OCI-LY7 (cell line): Measurements from ENCODE around the gene MTUS2. TPM values are rescaled to one million over a fixed set of nuclear protein-coding genes. Genes with fewer than 3 reads are reported as not detected.

Experiments used
- BruUV-seq: library from RNA; stranded (reverse); fragments of 400-500 nt; replicated peaks from 2 replicates; lab custom pipeline; 2021; lab: Mats Ljungman, UMichigan
- CTCF ChIA-PET: fragments of 300-600 bp; sonication (Branson Sonifier 250); formaldehyde crosslinking; loops from one replicate; lab custom pipeline; 2022; ENCODE audit warnings: antibody characterized with exemption; ENCODE audit not compliant: unreplicated experiment; lab: Charles Lee
- POLR2A ChIA-PET: fragments of 300-600 bp; sonication (Branson Sonifier 250); formaldehyde crosslinking; loops from one replicate; lab custom pipeline; 2022; ENCODE audit warnings: antibody characterized with exemption; lab: Charles Lee
- DNase-seq: peaks from one replicate; pipeline ENCODE4 v3.0.0-alpha.2; 2015; ENCODE audit warnings: low spot score
- H2AFZ ChIP-seq: fragments of 200-600 bp; sonication (generic), shearing (Covaris generic); 2 replicates; pipeline ENCODE4 v1.6.1; 2014; ENCODE audit warnings: mild to moderate bottlenecking, antibody characterized with exemption, low read length, moderate library complexity
- H3K27ac ChIP-seq: fragments of 200-600 bp; sonication (generic); 2 replicates; pipeline ENCODE4 v1.5.1; 2014; ENCODE audit warnings: mixed run types, low read depth, mild to moderate bottlenecking, moderate library complexity, low read length, inconsistent platforms; ENCODE audit not compliant: poor library complexity, severe bottlenecking
- H3K36me3 ChIP-seq: fragments of 200-600 bp; sonication (generic); 2 replicates; pipeline ENCODE4 v1.6.1; 2014; ENCODE audit warnings: mild to moderate bottlenecking, antibody characterized with exemption, low read length, moderate library complexity, mixed read lengths; ENCODE audit not compliant: insufficient read depth
- H3K4me1 ChIP-seq: fragments of 200-600 bp; sonication (generic); 2 replicates; pipeline ENCODE4 v1.5.1; 2014; ENCODE audit warnings: mild to moderate bottlenecking, low read length; ENCODE audit not compliant: insufficient read depth, poor library complexity, severe bottlenecking
- H3K4me2 ChIP-seq: fragments of 200-600 bp; sonication (generic); 2 replicates; pipeline ENCODE4 v1.6.1; 2014; ENCODE audit warnings: mild to moderate bottlenecking, low read length
- H3K4me3 ChIP-seq: fragments of 200-600 bp; sonication (generic); 2 replicates; pipeline ENCODE4 v1.5.1; 2014; ENCODE audit warnings: mild to moderate bottlenecking, low read depth, low read length; ENCODE audit not compliant: poor library complexity, severe bottlenecking
- H3K79me2 ChIP-seq: fragments of 200-600 bp; sonication (generic); 2 replicates; pipeline ENCODE4 v1.6.1; 2016; ENCODE audit warnings: low read depth, mild to moderate bottlenecking, low read length, moderate library complexity, mixed read lengths; ENCODE audit not compliant: insufficient read depth
- H3K9me2 ChIP-seq: fragments of 200-600 bp; sonication (generic); 2 replicates; pipeline ENCODE4 v1.6.1; 2016; ENCODE audit warnings: mild to moderate bottlenecking, low read length, mixed read lengths; ENCODE audit not compliant: insufficient read depth
- H3K9me3 ChIP-seq: fragments of 200-600 bp; sonication (generic); 2 replicates; pipeline ENCODE4 v1.6.1; 2014; ENCODE audit warnings: mild to moderate bottlenecking, mixed run types, low read length, mixed read lengths
- H4K20me1 ChIP-seq: fragments of 200-600 bp; sonication (generic); 2 replicates; pipeline ENCODE4 v1.6.1; 2014; ENCODE audit warnings: mild to moderate bottlenecking, antibody characterized with exemption, low read length, moderate library complexity, mixed read lengths; ENCODE audit not compliant: insufficient read depth
- EZH2phosphoT487 ChIP-seq: fragments of 200-600 bp; sonication (generic); IDR thresholded peaks from 2 replicates; pipeline ENCODE4 v1.6.1; 2018; ENCODE audit warnings: low read depth, borderline replicate concordance, mild to moderate bottlenecking, mixed run types, antibody characterized with exemption, low read length, moderate library complexity, mixed read lengths
- intact Hi-C: fragments of 100-400 bp; cut with micrococcal nuclease; formaldehyde crosslinking; loops from one replicate; pipeline ENCODE4 v1.10.0; 2022; ENCODE audit not compliant: unreplicated experiment
- total RNA-seq, 2 experiments: library from RNA; depleted of rRNA in 1 of 2; stranded (reverse); fragments of >200 nt in 1 of 2; shearing (Covaris generic) in 1 of 2; gene quantifications; 2 replicates each; pipeline ENCODE4 v1.2.3, GENCODE V29; 2014 to 2022
- TF ChIP-seq, protein P1 (sequence below): fragments of 200-600 bp; sonication (generic); conservative IDR thresholded peaks from 2 replicates; pipeline ENCODE4 v1.5.1; 2014; ENCODE audit warnings: mild to moderate bottlenecking, antibody characterized with exemption, low read length, moderate library complexity, mixed read lengths

MTUS2 gene
- total RNA-seq, 2 experiments from 2014 or later = 0.16 to 9.8 TPM

DNA sequence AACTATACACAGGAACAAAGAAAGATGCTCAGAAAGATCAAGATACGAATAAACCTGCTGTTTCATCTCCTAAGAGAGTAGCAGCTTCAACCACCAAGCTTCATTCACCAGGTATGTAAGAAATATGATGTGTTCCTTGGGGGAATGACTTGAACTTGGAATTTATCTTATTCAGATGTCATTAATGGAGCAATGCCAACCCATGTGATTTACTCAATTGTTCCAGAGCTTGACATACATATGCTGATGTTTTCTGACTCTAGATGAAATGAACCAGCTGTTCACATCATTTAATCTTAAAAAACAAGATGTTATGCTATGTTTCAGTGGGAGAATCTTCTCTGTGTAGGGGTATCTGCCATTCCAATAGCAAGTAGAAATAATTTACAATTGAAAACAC lies 504.5 kb downstream of the MTUS2 start:
- H3K79me2 ChIP-seq = no peaks in the 10 kb centered on the region
- POLR2A ChIA-PET = interaction anchor here (0.6 kb wide), 2 partner anchors 47 to 1207 kb away, joined by 3 to 4 read pairs; no protein-coding TSS in a partner anchor
- no peak for TF ChIP-seq EZH2phosphoT487
- TF ChIP-seq, protein P1, sequence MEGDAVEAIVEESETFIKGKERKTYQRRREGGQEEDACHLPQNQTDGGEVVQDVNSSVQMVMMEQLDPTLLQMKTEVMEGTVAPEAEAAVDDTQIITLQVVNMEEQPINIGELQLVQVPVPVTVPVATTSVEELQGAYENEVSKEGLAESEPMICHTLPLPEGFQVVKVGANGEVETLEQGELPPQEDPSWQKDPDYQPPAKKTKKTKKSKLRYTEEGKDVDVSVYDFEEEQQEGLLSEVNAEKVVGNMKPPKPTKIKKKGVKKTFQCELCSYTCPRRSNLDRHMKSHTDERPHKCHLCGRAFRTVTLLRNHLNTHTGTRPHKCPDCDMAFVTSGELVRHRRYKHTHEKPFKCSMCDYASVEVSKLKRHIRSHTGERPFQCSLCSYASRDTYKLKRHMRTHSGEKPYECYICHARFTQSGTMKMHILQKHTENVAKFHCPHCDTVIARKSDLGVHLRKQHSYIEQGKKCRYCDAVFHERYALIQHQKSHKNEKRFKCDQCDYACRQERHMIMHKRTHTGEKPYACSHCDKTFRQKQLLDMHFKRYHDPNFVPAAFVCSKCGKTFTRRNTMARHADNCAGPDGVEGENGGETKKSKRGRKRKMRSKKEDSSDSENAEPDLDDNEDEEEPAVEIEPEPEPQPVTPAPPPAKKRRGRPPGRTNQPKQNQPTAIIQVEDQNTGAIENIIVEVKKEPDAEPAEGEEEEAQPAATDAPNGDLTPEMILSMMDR = no peak
- H3K9me2 ChIP-seq = no peaks in the 10 kb centered on the region
- H3K4me2 ChIP-seq = no peak overlapping the region
- H3K27ac ChIP-seq = no peak overlapping the region
- no peaks in the 10 kb centered on the region for H3K9me3 ChIP-seq
- H3K36me3 ChIP-seq = no peaks in the 10 kb centered on the region
- DNase-seq = no peak
- BruUV-seq = no TSS peak
- no peaks in the 10 kb centered on the region for H3K4me1 ChIP-seq
- no peaks in the 10 kb centered on the region for H4K20me1 ChIP-seq
- no peak overlapping the region for H2AFZ ChIP-seq
- CTCF ChIA-PET = no interaction called here
- intact Hi-C loops = no loop called here
- H3K4me3 ChIP-seq = no peak overlapping the region

DNA sequence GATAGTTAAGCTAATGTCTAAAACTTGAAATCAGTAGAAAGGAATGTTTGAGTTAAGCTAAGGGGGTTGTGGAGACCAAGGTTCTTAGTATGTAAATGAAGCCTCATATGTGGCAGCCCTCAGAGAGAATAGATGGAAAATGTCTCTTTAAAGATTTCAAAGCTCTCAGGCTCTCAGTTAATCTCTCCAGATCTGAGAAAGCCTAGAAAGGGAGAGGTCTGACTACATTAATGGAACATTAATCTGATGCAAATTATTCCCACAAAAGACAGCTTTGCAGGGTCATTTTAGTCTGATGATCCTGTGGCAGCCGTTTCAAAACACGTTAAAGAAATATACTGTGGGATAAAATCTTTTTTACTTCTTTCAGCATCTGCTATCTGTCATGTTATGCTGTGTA lies 508.4 kb downstream of the MTUS2 start:
- Histone ChIP-seq H3K4me3 (no peak overlapping the region), H3K4me1 (no peaks in the 10 kb centered on the region), H3K4me2 (no peak overlapping the region), H3K9me3 (no peaks in the 10 kb centered on the region), H3K79me2 (no peaks in the 10 kb centered on the region), H3K27ac (no peak overlapping the region), H3K36me3 (no peaks in the 10 kb centered on the region), H3K9me2 (no peaks in the 10 kb centered on the region), H2AFZ (no peak overlapping the region), H4K20me1 (no peaks in the 10 kb centered on the region)
- BruUV-seq = no TSS peak
- CTCF ChIA-PET = no interaction called here
- POLR2A ChIA-PET = interaction anchor here (0.6 to 0.9 kb wide), 4 partner anchors 36 to 1527 kb away, joined by 3 read pairs; no protein-coding TSS in a partner anchor
- DNase-seq = no peak
- TF ChIP-seq, protein P1 = no peak
- TF ChIP-seq EZH2phosphoT487 = no peak
- intact Hi-C loops = no loop called here

DNA sequence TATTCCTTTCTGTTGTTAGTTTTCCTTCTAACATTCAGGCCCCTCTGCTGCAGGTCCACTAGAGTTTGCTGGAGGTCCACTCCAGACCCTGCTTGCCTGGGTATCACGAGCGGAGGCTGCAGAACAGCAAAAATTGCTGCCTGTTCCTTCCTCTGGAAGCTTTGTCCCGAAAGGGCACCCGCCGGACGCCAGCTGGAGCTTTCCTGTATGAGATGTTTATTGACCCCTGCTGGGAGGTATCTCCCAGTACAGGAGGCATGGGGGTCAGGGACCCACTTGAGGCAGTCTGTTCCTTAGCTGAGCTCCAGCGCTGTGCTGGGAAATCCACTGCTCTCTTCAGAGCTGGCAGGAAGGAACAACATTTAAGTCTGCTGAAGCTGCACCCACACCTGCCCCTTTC lies 516.2 kb downstream of the MTUS2 start:
- no peak overlapping the region for H3K27ac ChIP-seq
- no peaks in the 10 kb centered on the region for H3K79me2 ChIP-seq
- no peaks in the 10 kb centered on the region for H3K9me3 ChIP-seq
- no peak overlapping the region for H3K4me3 ChIP-seq
- H3K9me2 ChIP-seq = no peaks in the 10 kb centered on the region
- H3K4me1 ChIP-seq = no peaks in the 10 kb centered on the region
- H2AFZ ChIP-seq = no peak overlapping the region
- ChIA-PET POLR2A (no interaction called here), CTCF (interaction anchor here (0.6 kb wide), 1 partner anchor 344 kb away, joined by 4 read pairs; no protein-coding TSS in a partner anchor)
- H3K36me3 ChIP-seq = no peaks in the 10 kb centered on the region
- no peak for DNase-seq
- TF ChIP-seq, protein P1 = no peak
- no peak for TF ChIP-seq EZH2phosphoT487
- no TSS peak for BruUV-seq
- intact Hi-C loops = no loop called here
- no peaks in the 10 kb centered on the region for H4K20me1 ChIP-seq
- H3K4me2 ChIP-seq = no peak overlapping the region
